ENCODE data around the gene BRI3BP.

- no peak for TF ChIP-seq CTCF (conservative IDR thresholded peaks at IDR 0.05; ENCODE audit: low read length)
- no peak for TF ChIP-seq EZH2phosphoT487 (IDR thresholded peaks at IDR 0.05; ENCODE audit: borderline replicate concordance)
Observed at GRCh38 chr12:124980098-124980892, 13.2 kb upstream of the BRI3BP start.

Measured in Loucy (cell line).